A673 (cell line): ENCODE measurements around the gene APBA3. TPM values are rescaled to one million over a fixed set of nuclear protein-coding genes. Genes with fewer than 3 reads are reported as not detected.

Experiments used
- BruUV-seq: library from RNA; stranded (reverse); fragments of 400-500 nt; replicated peaks from 2 replicates; lab custom pipeline; 2021; lab: Mats Ljungman, UMichigan
- CTCF ChIA-PET: fragments of 300-600 bp; sonication (Branson Sonifier 250); formaldehyde crosslinking; loops from one replicate; lab custom pipeline; 2022; ENCODE audit warnings: antibody characterized with exemption; lab: Charles Lee
- POLR2A ChIA-PET: fragments of 300-600 bp; sonication (Branson Sonifier 250); formaldehyde crosslinking; loops from one replicate; lab custom pipeline; 2022; ENCODE audit warnings: antibody characterized with exemption; ENCODE audit not compliant: low non-redundant PET; lab: Charles Lee
- DNase-seq: peaks from one replicate; pipeline ENCODE4 v3.0.0-alpha.2; 2015; ENCODE audit warnings: low spot score
- H3K27ac ChIP-seq: fragments of 200-600 bp; sonication (generic); 2 replicates; pipeline ENCODE4 v1.5.1; 2016; ENCODE audit warnings: mixed run types, low read depth, mild to moderate bottlenecking, mixed read lengths, antibody characterized with exemption, low read length; ENCODE audit not compliant: poor library complexity, severe bottlenecking
- H3K27me3 ChIP-seq: fragments of 200-600 bp; sonication (generic); replicated peaks from 2 replicates; pipeline ENCODE4 v1.6.1; 2017; ENCODE audit warnings: mixed run types, low read depth, mild to moderate bottlenecking, mixed read lengths, antibody characterized with exemption, low read length; ENCODE audit not compliant: insufficient read depth, poor library complexity
- H3K36me3 ChIP-seq: fragments of 200-600 bp; sonication (generic); 2 replicates; pipeline ENCODE4 v1.6.1; 2016; ENCODE audit warnings: mixed run types, mild to moderate bottlenecking, mixed read lengths, antibody characterized with exemption, low read length; ENCODE audit not compliant: insufficient read depth, poor library complexity, severe bottlenecking
- H3K4me1 ChIP-seq: fragments of 200-600 bp; sonication (generic); 2 replicates; pipeline ENCODE4 v1.6.1; 2017; ENCODE audit warnings: mixed run types, mild to moderate bottlenecking, mixed read lengths, antibody characterized with exemption, low read length; ENCODE audit not compliant: insufficient read depth, poor library complexity, severe bottlenecking
- H3K4me3 ChIP-seq: fragments of 200-600 bp; sonication (generic); 2 replicates; pipeline ENCODE4 v1.5.1; 2016; ENCODE audit warnings: low read depth, mixed run types, mild to moderate bottlenecking, mixed read lengths, low read length; ENCODE audit not compliant: poor library complexity, severe bottlenecking
- H3K9me3 ChIP-seq: fragments of 200-600 bp; sonication (generic); 2 replicates; pipeline ENCODE4 v1.6.1; 2016; ENCODE audit warnings: mixed run types, low read depth, mild to moderate bottlenecking, mixed read lengths, antibody characterized with exemption, low read length; ENCODE audit not compliant: poor library complexity, severe bottlenecking
- CTCF ChIP-seq: fragments of 300-800, 200-600 bp; sonication (generic); conservative IDR thresholded peaks from 2 replicates; pipeline ENCODE4 v1.5.1; 2017; ENCODE audit warnings: low read depth, mild to moderate bottlenecking, antibody characterized with exemption, low read length, moderate library complexity, mixed read lengths
- EZH2 ChIP-seq: fragments of 200-600 bp; sonication (generic); IDR thresholded peaks from 2 replicates; pipeline ENCODE4 v1.6.1; 2017; ENCODE audit warnings: borderline replicate concordance, low read depth, mild to moderate bottlenecking, mixed read lengths, antibody characterized with exemption, low read length; ENCODE audit not compliant: poor library complexity, severe bottlenecking
- intact Hi-C: fragments of 100-400 bp; cut with micrococcal nuclease; formaldehyde crosslinking; loops from one replicate; pipeline ENCODE4 v1.10.0; 2022; ENCODE audit not compliant: unreplicated experiment
- total RNA-seq: library from RNA; stranded (reverse); gene quantifications from 2 replicates; pipeline ENCODE4 v1.2.3, GENCODE V29; 2021

APBA3 gene
- total RNA-seq, 1 experiment from 2014 or later: 30.0 TPM

GRCh38 chr19:3782330-3782729 lies 20.8 kb upstream of the APBA3 start:
- intact Hi-C loops: no loop called here
- Histone ChIP-seq H3K4me1 (no peaks in the 10 kb centered on the region), H3K27me3 (no peaks in the 10 kb centered on the region), H3K36me3 (no peaks in the 10 kb centered on the region), H3K4me3 (no peak overlapping the region), H3K9me3 (peaks cover 15% of the 10 kb centered on the region), H3K27ac (no peak overlapping the region)
- BruUV-seq: no TSS peak
- TF ChIP-seq CTCF (no peak), EZH2 (no peak)
- ChIA-PET CTCF (no interaction called here), POLR2A (no interaction called here)
- DNase-seq: no peak

- ChIA-PET CTCF (no interaction called here), POLR2A (no interaction called here)
- H3K36me3 ChIP-seq: no peaks in the 10 kb centered on the region
These were observed 20.1 kb upstream of the APBA3 start for GRCh38 chr19:3781603-3782002.

GRCh38 chr19:3780786-3781304 lies 19.4 kb upstream of the APBA3 start:
- intact Hi-C loops: no loop called here
- peaks cover 15% of the 10 kb centered on the region for H3K9me3 ChIP-seq
- ChIA-PET POLR2A (no interaction called here), CTCF (no interaction called here)
- DNase-seq: no peak
- TF ChIP-seq EZH2: no peak
- H3K4me3 ChIP-seq: no peak overlapping the region
- H3K4me1 ChIP-seq: no peaks in the 10 kb centered on the region
- no peaks in the 10 kb centered on the region for H3K27me3 ChIP-seq
- no peaks in the 10 kb centered on the region for H3K36me3 ChIP-seq
- no TSS peak for BruUV-seq
- no peak overlapping the region for H3K27ac ChIP-seq

More at GRCh38 chr19:3781603-3782002, 20.1 kb upstream of the APBA3 start:
- Histone ChIP-seq H3K27me3 (no peaks in the 10 kb centered on the region), H3K27ac (no peak overlapping the region), H3K9me3 (peaks cover 15% of the 10 kb centered on the region), H3K4me1 (no peaks in the 10 kb centered on the region), H3K4me3 (no peak overlapping the region)
- TF ChIP-seq CTCF: no peak
- TF ChIP-seq EZH2: no peak
- no peak for DNase-seq
- intact Hi-C loops: no loop called here
- no TSS peak for BruUV-seq
